DOHH2 (cell line): ENCODE results near the gene NR0B1.

Experiments
- EZH2phosphoT487 ChIP-seq: fragments of 200-600 bp; sonication (generic); IDR thresholded peaks from 2 replicates; pipeline ENCODE4 v1.6.1; 2017; ENCODE audit warnings: borderline replicate concordance, mild to moderate bottlenecking, antibody characterized with exemption, low read length, moderate library complexity, mixed read lengths
- TF ChIP-seq, protein P1 (sequence below): fragments of 200-600 bp; sonication (generic); IDR thresholded peaks from one replicate; pipeline ENCODE4 v1.5.1; 2014; ENCODE audit warnings: antibody characterized with exemption, mild to moderate bottlenecking, low read depth, low read length; ENCODE audit not compliant: poor library complexity, severe bottlenecking

DNA sequence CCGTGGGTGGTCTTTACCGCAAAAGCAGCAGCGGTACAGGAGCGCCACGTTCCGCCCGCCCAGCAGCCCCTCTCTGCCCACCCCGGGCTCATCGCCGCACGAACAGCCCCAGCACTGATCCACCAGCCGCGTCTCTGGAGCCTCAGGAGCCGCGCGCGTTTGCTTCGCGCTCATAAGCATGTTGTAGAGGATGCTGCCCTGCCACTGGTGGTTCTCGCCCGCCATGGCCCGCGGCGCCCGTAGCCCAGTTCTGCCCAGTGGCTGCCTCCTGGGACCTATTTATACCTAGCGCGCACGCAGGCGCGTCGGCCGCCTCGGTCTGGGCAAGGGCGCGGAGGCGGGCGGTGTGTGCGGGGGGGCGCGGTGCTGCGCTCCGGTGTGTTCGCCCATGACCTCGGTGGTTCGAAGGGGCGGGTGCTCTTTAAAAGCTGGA, at the start of gene NR0B1:
- TF ChIP-seq, protein P1, sequence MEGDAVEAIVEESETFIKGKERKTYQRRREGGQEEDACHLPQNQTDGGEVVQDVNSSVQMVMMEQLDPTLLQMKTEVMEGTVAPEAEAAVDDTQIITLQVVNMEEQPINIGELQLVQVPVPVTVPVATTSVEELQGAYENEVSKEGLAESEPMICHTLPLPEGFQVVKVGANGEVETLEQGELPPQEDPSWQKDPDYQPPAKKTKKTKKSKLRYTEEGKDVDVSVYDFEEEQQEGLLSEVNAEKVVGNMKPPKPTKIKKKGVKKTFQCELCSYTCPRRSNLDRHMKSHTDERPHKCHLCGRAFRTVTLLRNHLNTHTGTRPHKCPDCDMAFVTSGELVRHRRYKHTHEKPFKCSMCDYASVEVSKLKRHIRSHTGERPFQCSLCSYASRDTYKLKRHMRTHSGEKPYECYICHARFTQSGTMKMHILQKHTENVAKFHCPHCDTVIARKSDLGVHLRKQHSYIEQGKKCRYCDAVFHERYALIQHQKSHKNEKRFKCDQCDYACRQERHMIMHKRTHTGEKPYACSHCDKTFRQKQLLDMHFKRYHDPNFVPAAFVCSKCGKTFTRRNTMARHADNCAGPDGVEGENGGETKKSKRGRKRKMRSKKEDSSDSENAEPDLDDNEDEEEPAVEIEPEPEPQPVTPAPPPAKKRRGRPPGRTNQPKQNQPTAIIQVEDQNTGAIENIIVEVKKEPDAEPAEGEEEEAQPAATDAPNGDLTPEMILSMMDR, result no peak
- TF ChIP-seq EZH2phosphoT487, result no peak
